Right hindlimb (tissue), 1 donor: Measurements from ENCODE around the gene RFNG.

Source experiments
- DNase-seq: peaks from one replicate; pipeline ENCODE4 v3.0.0-alpha.2; 2018

The RFNG gene

GRCh38 chr17:82088838-82089722 is 37.5 kb upstream of the RFNG start:
- DNase-seq = peak; percentile 17

DNA sequence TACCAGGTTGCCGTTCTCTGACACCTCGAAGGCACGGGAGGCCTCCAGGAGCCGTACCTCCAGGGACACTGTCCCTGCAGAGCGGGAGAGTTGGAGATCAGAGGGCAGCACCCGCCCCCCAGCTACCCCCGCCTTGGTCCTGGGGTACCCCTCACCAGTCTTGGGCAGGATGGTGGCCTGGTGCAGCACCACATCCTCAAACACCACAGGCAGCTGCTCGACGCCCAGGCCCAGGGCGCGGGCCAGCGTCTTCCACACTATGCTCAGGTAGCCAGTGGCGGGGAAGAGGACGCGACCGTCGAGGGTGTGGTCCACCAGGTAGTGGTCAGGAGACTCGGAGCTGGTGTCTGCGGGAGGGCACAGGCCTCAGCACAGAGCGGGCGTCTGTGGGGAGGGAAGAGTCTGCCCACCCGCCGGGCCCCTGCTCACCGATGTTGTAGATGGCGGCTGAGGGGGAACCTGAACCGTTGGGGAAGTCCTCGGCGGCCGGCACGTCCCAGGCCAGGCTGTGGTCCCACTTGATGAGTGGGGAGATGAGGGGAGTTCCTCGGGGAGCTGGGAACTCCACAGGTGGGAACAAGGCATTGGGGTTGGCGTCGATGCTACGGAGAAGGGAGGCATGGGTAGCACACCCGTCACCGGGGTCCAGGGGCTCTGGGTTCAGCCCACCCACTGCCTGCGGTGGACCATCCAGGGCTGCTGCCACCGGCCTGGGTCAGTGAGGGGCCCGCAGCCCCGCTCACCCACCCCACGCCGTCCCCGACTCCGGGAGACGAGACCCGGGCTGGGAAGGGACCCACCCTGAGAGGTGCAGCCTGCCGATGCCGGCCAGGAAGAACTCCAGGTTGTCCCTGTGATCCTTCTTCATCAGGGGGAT is 36.6 kb upstream of the RFNG start:
- DNase-seq = no peak

GRCh38 chr17:82086941-82087906 is 35.6 kb upstream of the RFNG start:
- peak; percentile 14 for DNase-seq

DNA sequence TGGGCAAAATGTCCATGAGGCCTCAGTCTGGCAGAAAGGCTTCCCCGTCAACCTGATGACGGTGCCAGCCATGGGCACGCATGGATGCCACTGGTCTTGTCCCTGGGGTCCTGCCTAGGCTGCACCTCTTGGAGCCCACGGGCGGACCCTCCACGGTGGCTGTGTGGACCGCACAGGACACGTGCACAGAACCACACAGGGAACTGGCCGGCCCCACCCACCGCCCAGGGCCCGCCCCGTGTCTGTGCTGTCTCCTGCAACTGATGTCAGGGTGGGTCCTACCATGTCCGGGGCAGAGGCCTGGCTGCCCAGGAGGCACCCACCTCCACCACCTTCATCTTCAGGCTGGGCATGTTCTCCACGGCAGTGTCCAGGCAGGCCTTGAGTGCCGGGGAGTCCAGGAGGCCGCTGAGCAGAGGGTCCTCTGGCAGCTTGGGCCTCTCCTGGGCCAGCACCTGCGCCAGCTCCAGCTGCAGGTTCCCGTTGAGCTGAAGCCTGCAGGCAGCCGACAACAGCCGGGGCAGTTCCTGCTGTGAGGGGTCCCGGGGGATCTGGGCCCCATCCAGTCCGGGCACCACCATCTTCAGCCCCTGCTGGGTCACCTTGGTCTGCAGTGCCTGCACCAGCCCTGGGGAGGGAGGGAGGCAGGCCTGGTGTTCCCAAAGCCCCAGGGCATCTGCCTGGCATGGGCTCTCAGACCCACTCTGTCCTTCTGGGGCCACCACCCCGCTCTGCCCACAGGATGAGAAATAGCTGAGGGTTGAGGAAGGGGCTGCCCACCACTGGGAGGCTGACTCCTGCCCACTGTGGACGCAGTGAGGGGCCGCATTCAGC is 34.5 kb upstream of the RFNG start:
- DNase-seq = peak; percentile 21

DNA sequence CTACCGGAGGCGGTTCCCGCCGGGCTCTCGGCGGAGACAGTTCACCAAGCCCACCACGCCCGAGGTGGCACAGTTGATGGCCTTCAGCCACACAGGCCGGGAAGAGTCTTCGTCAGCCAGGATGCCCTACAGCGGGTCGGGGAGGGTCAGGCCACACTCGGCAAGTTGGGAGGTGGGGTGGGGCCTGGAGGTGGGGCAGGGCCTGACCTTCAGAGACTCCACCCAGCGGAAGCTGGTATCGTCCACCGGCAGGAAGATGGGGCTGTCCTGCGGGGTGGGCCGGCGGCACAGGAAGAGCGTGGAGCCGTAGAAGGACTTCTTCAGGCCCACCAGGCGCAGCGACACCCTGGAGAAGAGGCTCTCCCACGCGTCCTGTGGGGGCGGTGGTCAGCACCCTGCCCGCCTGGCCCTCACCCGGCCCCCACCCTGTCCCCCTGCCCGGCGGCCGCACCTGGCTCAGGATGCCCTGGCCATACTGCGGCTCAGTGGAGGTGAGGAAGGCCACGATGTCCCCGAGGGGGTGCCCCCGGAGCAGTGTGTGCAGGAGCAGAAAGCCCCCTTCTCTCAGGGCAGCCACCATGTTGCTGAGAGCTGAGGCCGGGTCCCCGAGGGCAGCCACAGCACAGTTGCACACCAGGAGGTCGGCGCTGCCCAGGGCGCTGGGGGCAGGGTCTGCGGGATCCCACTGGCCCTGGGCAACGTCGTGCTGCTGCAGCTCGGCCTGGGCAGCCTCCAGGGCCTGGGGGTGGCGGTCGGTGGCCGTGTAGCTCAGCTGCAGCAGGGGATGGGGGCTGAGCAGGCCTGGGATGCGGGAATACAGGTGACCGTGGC is 33.6 kb upstream of the RFNG start:
- no peak for DNase-seq

GRCh38 chr17:82084373-82085030 is 32.9 kb upstream of the RFNG start:
- no peak for DNase-seq

DNA sequence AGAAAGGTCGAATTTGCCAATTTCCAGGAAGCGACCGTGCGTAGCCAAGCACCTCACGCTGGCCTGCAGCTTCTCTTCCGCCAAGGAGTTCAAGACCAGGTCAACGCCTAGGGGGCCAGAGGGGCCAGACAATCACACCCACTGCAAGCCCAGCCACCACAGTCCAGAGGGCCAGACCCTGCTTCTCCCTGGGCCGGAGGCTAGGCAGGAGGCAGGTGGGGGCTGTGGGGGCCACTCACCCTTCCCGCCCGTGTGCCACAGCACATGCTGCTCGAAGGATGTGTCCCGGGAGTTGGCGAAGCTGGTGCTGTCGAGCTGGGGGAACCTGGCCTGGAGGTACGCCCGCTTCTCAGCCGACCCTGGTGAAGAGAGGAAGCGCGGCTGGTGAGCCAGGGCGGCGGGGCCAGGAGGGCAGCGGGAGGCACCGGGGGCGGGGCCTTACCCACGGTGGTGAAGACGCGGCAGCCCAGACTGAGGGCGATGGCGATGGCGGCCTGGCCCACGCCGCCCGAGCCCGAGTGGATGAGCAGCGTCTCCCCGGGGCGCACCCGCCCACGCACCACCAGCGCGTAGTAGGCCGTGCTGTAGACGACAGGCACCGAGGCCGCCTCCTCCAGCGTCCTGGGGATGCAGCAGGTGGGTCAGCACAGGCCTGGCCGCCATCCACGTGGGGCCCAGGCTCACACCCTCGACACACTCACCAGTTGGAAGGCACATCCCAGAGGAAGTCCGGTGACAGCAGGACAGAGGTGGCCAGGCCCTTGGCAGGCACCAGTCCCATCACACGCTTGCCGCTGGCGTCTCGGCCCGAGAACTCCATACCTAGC is 32.1 kb upstream of the RFNG start:
- DNase-seq = no peak

- DNase-seq = no peak
These were observed 31.4 kb upstream of the RFNG start for GRCh38 chr17:82083009-82083408.

DNA sequence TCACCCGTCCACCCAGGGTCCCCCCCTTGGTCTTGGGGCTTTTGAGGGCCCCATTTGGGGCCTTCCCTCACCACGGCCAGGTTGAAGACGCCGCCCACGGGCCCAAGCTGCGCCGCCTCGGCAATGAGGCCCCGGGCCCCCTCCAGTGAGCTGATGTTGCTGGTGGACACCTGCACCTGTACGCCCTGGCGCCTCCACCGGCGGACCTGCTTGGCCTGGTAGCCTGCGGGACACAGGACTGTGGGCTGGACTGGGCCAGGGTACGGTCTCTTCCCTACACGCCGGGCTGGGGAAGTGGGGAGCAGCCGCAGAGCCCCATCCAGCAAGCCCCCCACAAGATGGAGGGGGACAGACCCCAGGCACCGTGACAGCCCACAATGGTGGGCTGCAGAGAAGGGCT is 30.8 kb upstream of the RFNG start:
- DNase-seq = no peak

DNA sequence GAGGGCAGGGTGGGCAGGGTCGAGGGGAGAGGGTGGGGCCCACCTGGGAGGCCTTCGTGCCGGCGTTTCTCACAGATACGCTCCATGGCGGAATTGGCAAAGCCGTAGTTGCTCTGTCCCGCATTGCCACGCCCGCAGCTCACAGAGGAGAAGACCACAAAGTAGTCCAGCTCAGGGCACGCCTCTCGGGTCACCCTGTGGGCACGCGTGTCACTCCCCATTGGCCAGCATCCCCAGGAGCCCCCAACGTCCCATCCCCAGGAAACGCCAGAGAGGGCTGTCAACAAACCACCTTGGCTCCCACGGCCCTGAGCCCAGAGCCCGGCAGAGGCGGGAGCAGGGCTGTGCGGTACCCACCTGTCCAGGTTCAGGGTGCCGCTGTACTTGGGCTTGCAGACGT is 30.4 kb upstream of the RFNG start:
- no peak for DNase-seq

DNA sequence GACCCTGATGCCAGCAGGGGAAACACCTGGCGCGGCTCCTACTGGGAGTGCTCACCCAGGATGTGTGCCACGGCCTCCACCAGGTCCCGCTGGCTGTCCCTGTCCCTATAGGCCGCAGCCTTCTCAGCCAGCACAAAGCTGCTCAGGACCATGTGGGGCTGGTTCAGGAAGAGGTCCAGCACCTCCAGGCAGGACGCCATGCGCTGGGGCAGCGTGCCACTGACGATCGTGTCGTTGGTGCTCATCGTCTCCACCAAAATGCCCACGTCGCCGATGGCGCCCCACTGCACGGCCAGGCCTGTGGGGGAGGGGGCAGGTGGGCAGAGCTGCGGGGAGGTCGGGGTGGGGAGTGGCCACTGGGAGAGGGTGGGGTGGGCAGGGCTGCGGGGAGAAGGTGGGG is 29.9 kb upstream of the RFNG start:
- DNase-seq = no peak

DNA sequence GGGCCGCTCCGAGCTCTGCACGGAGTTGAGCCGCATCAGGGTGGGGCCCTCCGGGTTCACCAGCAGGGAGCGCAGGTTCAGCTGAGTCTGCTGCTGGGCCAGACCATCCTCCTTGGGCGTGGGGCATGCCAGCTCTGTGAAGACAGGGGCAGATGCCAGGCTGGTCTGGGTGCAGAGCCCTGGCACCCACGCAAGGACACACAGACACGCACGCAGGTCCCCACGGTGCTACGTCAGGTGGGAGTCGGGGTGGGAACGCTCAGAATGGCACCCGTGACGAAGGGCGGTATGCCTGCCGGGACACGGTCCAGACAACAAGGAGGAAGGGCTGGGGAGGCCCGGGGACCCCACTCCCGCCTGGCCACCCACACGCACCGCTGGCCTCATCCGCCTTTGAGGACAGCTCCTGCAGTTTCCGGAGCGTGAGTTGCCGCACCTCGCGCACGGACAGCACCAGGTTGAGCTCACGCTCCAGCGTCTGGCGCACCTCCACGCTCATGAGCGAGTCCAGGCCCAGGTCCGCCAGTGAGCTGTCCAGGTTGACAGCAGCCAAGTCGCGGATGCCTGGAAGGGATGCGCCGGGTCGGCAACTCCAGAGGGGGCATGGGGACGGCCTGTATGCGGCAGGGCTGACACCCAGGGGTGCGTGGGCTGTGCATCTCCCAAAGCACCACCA is 29.3 kb upstream of the RFNG start:
- DNase-seq = no peak

- DNase-seq = no peak
These were observed 28.6 kb upstream of the RFNG start for GRCh38 chr17:82080048-82080788.

- DNase-seq = no peak
These were observed 27.5 kb upstream of the RFNG start for GRCh38 chr17:82079001-82079677.

DNA sequence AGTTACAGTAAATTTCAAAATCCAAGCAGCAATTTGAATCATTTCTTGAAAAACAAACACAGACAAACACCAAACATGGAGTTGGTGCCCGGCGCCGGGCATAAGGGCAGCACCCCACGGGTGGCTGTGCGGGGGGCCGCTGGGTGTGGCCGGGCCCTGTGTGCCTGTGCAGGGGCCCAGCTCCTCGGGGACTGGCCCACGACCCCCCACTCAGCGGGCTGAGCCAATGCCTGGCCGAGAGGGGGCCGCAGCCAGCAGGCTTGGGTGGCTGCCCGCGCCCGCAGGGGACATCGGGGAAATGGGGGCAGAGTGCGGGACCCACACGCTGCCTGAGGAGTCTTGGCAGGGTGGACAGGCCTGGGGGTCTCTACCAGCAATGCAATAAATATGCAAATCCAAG is 26.8 kb upstream of the RFNG start:
- DNase-seq = no peak

DNA sequence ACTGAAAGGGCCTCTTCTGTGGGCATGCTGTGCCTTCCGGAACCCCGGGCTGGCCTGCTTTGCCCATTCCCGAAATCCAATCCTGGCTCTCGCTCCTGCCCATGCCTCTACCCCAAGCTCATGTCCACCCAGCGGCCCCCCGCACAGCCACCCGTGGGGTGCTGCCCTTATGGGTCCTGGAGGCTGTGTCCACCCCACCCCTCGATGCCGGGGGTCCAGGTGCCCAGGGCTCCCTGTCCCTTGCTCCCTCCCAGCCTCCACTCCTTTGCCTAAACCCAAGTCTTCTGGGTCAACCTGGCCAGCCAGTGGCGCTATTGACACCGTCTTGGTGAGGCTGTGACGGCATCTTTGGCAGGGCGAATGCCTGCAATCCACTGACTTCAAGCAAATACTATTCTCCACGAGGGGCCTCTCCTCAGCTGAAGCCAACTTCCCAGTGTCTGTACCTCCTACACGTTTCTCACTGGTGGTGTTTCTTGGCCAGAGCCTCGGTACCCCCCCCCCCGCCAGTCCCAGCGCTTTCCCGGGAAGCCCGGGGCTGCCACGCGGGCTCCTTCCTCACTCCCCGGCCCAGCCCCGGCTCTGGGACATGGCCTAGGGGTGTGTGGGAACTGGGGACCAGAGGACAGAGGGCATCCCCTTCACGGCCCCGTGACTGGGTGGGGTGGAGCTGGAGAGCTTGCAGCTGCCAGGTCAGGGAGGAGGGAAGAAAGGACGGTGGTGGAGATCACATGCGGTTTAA is 26.2 kb upstream of the RFNG start:
- DNase-seq = peak; percentile 65
